H1 (cell line): Measurements from ENCODE around the gene PHLDA3. TPM values are rescaled to one million over a fixed set of nuclear protein-coding genes. Genes with fewer than 3 reads are reported as not detected.

ENCODE experiments used
- CTCF ChIA-PET: fragments of 300-600 bp; sonication (Branson Sonifier 250); formaldehyde crosslinking; loops from one replicate; lab custom pipeline; 2021; ENCODE audit not compliant: partially characterized antibody; lab: Charles Lee
- POLR2A ChIA-PET: fragments of 300-600 bp; sonication (Branson Sonifier 250); formaldehyde crosslinking; loops from one replicate; lab custom pipeline; 2021; ENCODE audit warnings: inconsistent platforms; ENCODE audit not compliant: partially characterized antibody; lab: Charles Lee
- DNase-seq, 2 experiments: peaks; one replicate each; pipeline versions ENCODE4 v3.0.0 to v3.0.0-alpha.2; 2010 to 2022; ENCODE audit warnings: low spot score in 2 of 2, low read depth in 1 of 2, mixed read lengths in 1 of 2
- FAIRE-seq: peaks from 2 replicates; lab custom pipeline; 2011; peaks lifted over from hg19 to GRCh38; lab: Jason Lieb, UNC
- H2AFZ ChIP-seq: 2 replicates; pipeline ENCODE4 v1.8.1; 2012; ENCODE audit warnings: low read length, inconsistent platforms
- H2AK5ac ChIP-seq: 2 replicates; pipeline ENCODE4 v1.6.1; 2013; ENCODE audit warnings: low read depth, low read length
- H2BK120ac ChIP-seq: replicated peaks from 2 replicates; pipeline ENCODE3; 2013; ENCODE audit warnings: low read depth, low read length, inconsistent platforms
- H2BK12ac ChIP-seq: 2 replicates; pipeline ENCODE4 v1.6.1; 2013; ENCODE audit warnings: low read depth, low read length
- H2BK15ac ChIP-seq: 2 replicates; pipeline ENCODE4 v1.6.1; 2013; ENCODE audit warnings: low read length
- H2BK20ac ChIP-seq: 2 replicates; pipeline ENCODE4 v1.6.1; 2013; ENCODE audit warnings: low read length
- H2BK5ac ChIP-seq: 2 replicates; pipeline ENCODE4 v1.6.1; 2013; ENCODE audit warnings: low read depth, low read length
- H3K14ac ChIP-seq: 2 replicates; pipeline ENCODE4 v1.6.1; 2013; ENCODE audit warnings: inconsistent platforms; ENCODE audit not compliant: insufficient read length
- H3K18ac ChIP-seq: 2 replicates; pipeline ENCODE4 v1.6.1; 2013; ENCODE audit warnings: low read length; ENCODE audit errors: extremely low read depth
- H3K23ac ChIP-seq: 2 replicates; pipeline ENCODE4 v1.6.1; 2013; ENCODE audit warnings: inconsistent platforms; ENCODE audit not compliant: insufficient read length
- H3K23me2 ChIP-seq: 2 replicates; pipeline ENCODE4 v1.6.1; 2013; ENCODE audit warnings: low read depth, low read length
- H3K27ac ChIP-seq: 2 replicates; pipeline ENCODE4 v1.6.1; 2011; ENCODE audit warnings: low read depth, low read length, inconsistent platforms
- H3K27me3 ChIP-seq, 4 experiments: replicated peaks in 1 of 4; 1 replicate in 1 of 4; 2 replicates in 3 of 4; pipeline versions ENCODE4 v1.6.1 to v1.8.1; 2011 to 2013; ENCODE audit warnings: low read length in 3 of 4, mild to moderate bottlenecking in 3 of 4, inconsistent platforms in 2 of 4, mixed read lengths in 2 of 4, moderate library complexity in 1 of 4; ENCODE audit not compliant: control insufficient read depth in 3 of 4, insufficient read depth in 3 of 4; ENCODE audit errors: extremely low read depth in 1 of 4
- H3K36me3 ChIP-seq, 4 experiments: 2 replicates each; pipeline versions ENCODE4 v1.6.1 to v1.8.1; 2011 to 2013; ENCODE audit warnings: mild to moderate bottlenecking in 4 of 4, low read length in 3 of 4, moderate library complexity in 2 of 4, control low read depth in 1 of 4, inconsistent platforms in 1 of 4; ENCODE audit not compliant: insufficient read depth in 4 of 4, control insufficient read depth in 2 of 4
- H3K4ac ChIP-seq: replicated peaks from 2 replicates; pipeline ENCODE3; 2013; ENCODE audit warnings: low read length, low read depth, mixed read lengths, inconsistent platforms; ENCODE audit not compliant: insufficient read length
- H3K4me1 ChIP-seq, 4 experiments: replicated peaks in 1 of 4; 1 replicate in 1 of 4; 2 replicates in 3 of 4; pipeline versions ENCODE4 v1.6.1 to v1.8.1; 2011 to 2013; ENCODE audit warnings: low read length in 3 of 4, inconsistent platforms in 2 of 4, mixed read lengths in 1 of 4; ENCODE audit not compliant: insufficient read depth in 4 of 4, control insufficient read depth in 3 of 4
- H3K4me2 ChIP-seq, 2 experiments: 2 replicates each; pipeline versions ENCODE4 v1.6.1 to v1.8.1; 2011 to 2013; ENCODE audit warnings: low read depth in 2 of 2, low read length in 2 of 2, control low read depth in 1 of 2, inconsistent platforms in 1 of 2, mild to moderate bottlenecking in 1 of 2; ENCODE audit not compliant: insufficient read depth in 1 of 2
- H3K4me3 ChIP-seq, 4 experiments: fragments of 200-600, 300-600 bp in 1 of 4; sonication (generic), shearing (Covaris generic), sonication (Bioruptor Twin) in 1 of 4; 2 replicates each; pipeline versions ENCODE4 v1.5.1 to v1.8.1; 2011 to 2016; ENCODE audit warnings: low read length in 4 of 4, low read depth in 3 of 4, control low read depth in 2 of 4, inconsistent platforms in 2 of 4, mild to moderate bottlenecking in 2 of 4, mixed read lengths in 1 of 4, moderate library complexity in 1 of 4; ENCODE audit not compliant: insufficient read depth in 2 of 4; ENCODE audit errors: extremely low read depth in 1 of 4
- H3K56ac ChIP-seq: replicated peaks from 2 replicates; pipeline ENCODE3; 2013; ENCODE audit warnings: low read depth, mild to moderate bottlenecking, mixed read lengths, low read length, inconsistent platforms; ENCODE audit not compliant: insufficient read length
- H3K79me1 ChIP-seq: 2 replicates; pipeline ENCODE4 v1.6.1; 2013; ENCODE audit warnings: low read depth, low read length, control low read depth
- H3K79me2 ChIP-seq, 2 experiments: 2 replicates each; pipeline versions ENCODE4 v1.6.1 to v1.8.1; 2012 to 2013; ENCODE audit warnings: low read length in 2 of 2, mild to moderate bottlenecking in 2 of 2, inconsistent platforms in 1 of 2; ENCODE audit not compliant: insufficient read depth in 2 of 2, control insufficient read depth in 1 of 2
- H3K9ac ChIP-seq, 4 experiments: replicated peaks in 1 of 4; 1 replicate in 1 of 4; 2 replicates in 3 of 4; pipeline versions ENCODE4 v1.6.1 to v1.8.1; 2011 to 2013; ENCODE audit warnings: low read depth in 3 of 4, low read length in 3 of 4, control low read depth in 2 of 4, mild to moderate bottlenecking in 2 of 4, moderate library complexity in 2 of 4, inconsistent platforms in 1 of 4; ENCODE audit errors: extremely low read depth in 1 of 4
- H3K9me3 ChIP-seq, 2 experiments: 2 replicates each; pipeline versions ENCODE4 v1.6.1 to v1.8.1; 2012 to 2013; ENCODE audit warnings: mild to moderate bottlenecking in 2 of 2, moderate library complexity in 2 of 2, control low read depth in 1 of 2, inconsistent platforms in 1 of 2, low read depth in 1 of 2, low read length in 1 of 2, mixed read lengths in 1 of 2; ENCODE audit not compliant: insufficient read depth in 2 of 2
- H4K20me1 ChIP-seq, 2 experiments: replicated peaks in 1 of 2; 2 replicates each; pipeline versions ENCODE3 to v1.8.1; 2011 to 2013; ENCODE audit warnings: inconsistent platforms in 2 of 2, low read length in 2 of 2, mild to moderate bottlenecking in 1 of 2; ENCODE audit not compliant: insufficient read depth in 2 of 2, control insufficient read depth in 1 of 2
- H4K5ac ChIP-seq: 2 replicates; pipeline ENCODE4 v1.6.1; 2013; ENCODE audit warnings: low read length, low read depth, mixed read lengths, inconsistent platforms; ENCODE audit not compliant: insufficient read length
- H4K8ac ChIP-seq: 2 replicates; pipeline ENCODE4 v1.8.0; 2013; ENCODE audit warnings: mild to moderate bottlenecking, moderate library complexity, low read length, inconsistent platforms; ENCODE audit not compliant: insufficient read depth; ENCODE audit errors: extremely low read depth
- H4K91ac ChIP-seq: replicated peaks from 2 replicates; pipeline ENCODE3; 2013; ENCODE audit warnings: low read length, mixed read lengths, inconsistent platforms; ENCODE audit not compliant: insufficient read length
- EZH2 ChIP-seq: fragments of 200-600 bp; sonication (generic); IDR thresholded peaks from 2 replicates; pipeline ENCODE4 v1.7.1; 2012; ENCODE audit warnings: low read depth, mild to moderate bottlenecking, moderate library complexity, low read length, inconsistent platforms; ENCODE audit not compliant: severe bottlenecking
- NANOG ChIP-seq: IDR thresholded peaks from 2 replicates; pipeline ENCODE4 v1.6.1; 2011; ENCODE audit warnings: low read length, low read depth, mild to moderate bottlenecking, inconsistent platforms; ENCODE audit not compliant: insufficient read depth, poor library complexity, severe bottlenecking
- SP2 ChIP-seq: IDR thresholded peaks from 2 replicates; pipeline ENCODE4 v1.6.1; 2012; ENCODE audit warnings: mild to moderate bottlenecking, low read length, inconsistent platforms
- TAF1 ChIP-seq: IDR thresholded peaks from 2 replicates; pipeline ENCODE4 v1.6.1; 2011; ENCODE audit warnings: mild to moderate bottlenecking, low read depth, low read length
- TBP ChIP-seq: IDR thresholded peaks from 2 replicates; pipeline ENCODE4 v1.6.1; 2011; ENCODE audit warnings: low read depth, low read length, improper control_type of control experiment
- WGBS, 2 experiments: shearing (Covaris generic) in 1 of 2; methylation state at CpG; one replicate each; pipeline versions ENCODE4 v1.1.6 to v1.1.7; 2013 to 2015; ENCODE audit warnings: low lambda C conversion rate in 2 of 2, mixed read lengths in 2 of 2, inconsistent platforms in 1 of 2, low coverage in 1 of 2, missing lambda C conversion rate in 1 of 2; ENCODE audit not compliant: insufficient replicate concordance in 2 of 2, insufficient coverage in 1 of 2, insufficient read length in 1 of 2; ENCODE audit errors: extremely low coverage in 1 of 2, missing lambda C conversion rate in 1 of 2; 5-methylcytosine and 5-hydroxymethylcytosine counted together
- polyA plus RNA-seq, 7 experiments: library from polyadenylated mRNA; depleted of rRNA in 3 of 7; stranded (reverse) in 5 of 7; unstranded in 2 of 7; fragments of >200 nt in 5 of 7; fragments of 200-250 nt in 2 of 7; gene quantifications; 1 replicate in 5 of 7; 2 replicates in 1 of 7; 4 replicates in 1 of 7; pipeline versions ENCODE4 v1.2.1 to v1.2.3, GENCODE V29; 2011 to 2013; ENCODE audit warnings: missing spikeins in 2 of 7, mixed read lengths in 2 of 7
- total RNA-seq: library from RNA; stranded (reverse); fragmentation: NEBNext Ultra II Directional; extraction: Animal tissue kit (Norgen Biotek cat#: 25700); gene quantifications from 2 replicates; pipeline ENCODE4 v1.2.1, GENCODE V29; 2021
- TF ChIP-seq, protein P1 (sequence below): IDR thresholded peaks from 2 replicates; pipeline ENCODE4 v1.6.1; 2012; ENCODE audit warnings: low read length, inconsistent platforms
- TF ChIP-seq, protein P2 (sequence below): IDR thresholded peaks from 2 replicates; pipeline ENCODE4 v1.6.1; 2011; ENCODE audit warnings: low read length, improper control_type of control experiment

The PHLDA3 gene
- total and polyA plus RNA-seq, 2 of the 8 experiments (the other 6 are each of a cell fraction or from before 2014, with no cell fraction given) = 25.5 to 27.5 TPM

DNA sequence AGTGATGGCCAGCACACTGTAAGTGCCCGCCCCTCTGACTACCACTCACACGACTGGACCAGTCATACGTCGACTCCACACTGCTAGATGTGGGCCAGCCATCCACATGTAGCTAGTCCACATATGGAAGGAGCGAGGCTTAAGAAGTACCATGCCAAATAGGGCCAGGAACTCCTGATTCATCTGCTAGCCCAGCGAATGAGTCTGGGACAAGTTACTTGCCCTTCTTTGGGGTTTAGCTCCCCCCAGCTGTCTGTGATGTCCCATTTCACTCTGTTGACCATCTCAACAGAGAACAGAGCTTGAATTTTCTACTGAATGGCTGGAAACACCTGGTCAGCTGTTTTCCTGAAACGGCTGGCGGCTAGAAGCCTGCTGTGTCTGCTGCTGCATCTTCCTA is 32.2 kb upstream of the PHLDA3 start:
- no peak overlapping the region for H3K56ac ChIP-seq
- no peak for FAIRE-seq
- peaks cover 11 to 30% (median 23%) of the 10 kb centered on the region in 4 experiments for H3K4me1 ChIP-seq
- peak overlapping the region; percentile 24; the same call in 1 of the 2 replicates for H3K18ac ChIP-seq
- no peaks in the 10 kb centered on the region for H3K79me1 ChIP-seq
- H3K79me2 ChIP-seq = no peaks in the 10 kb centered on the region
- 92% methylated on average over 8 of the region's 8 CpGs; no CpG with 5 or more reads in 1 of the 2 experiments for WGBS, 2 experiments
- peak overlapping the region; percentile 48 for H2BK120ac ChIP-seq
- ChIA-PET CTCF (interaction anchor here (0.7 to 27.5 kb wide), 11 partner anchors 17 to 395 kb away, joined by 3 to 929 read pairs (median 4); partner anchors contain the start of gene NAV1), POLR2A (interaction anchor here (1.0 to 6.9 kb wide), 3 partner anchors 12 to 41 kb away, joined by 3 to 52 read pairs (median 15); no protein-coding TSS in a partner anchor)
- no peak overlapping the region for H4K8ac ChIP-seq
- no peak overlapping the region for H3K27ac ChIP-seq
- H3K23ac ChIP-seq = no peak overlapping the region
- DNase-seq = no peak
- no peak for TF ChIP-seq EZH2
- TF ChIP-seq TAF1 = no peak
- TF ChIP-seq NANOG = no peak
- TF ChIP-seq TBP = no peak
- TF ChIP-seq, protein P1, sequence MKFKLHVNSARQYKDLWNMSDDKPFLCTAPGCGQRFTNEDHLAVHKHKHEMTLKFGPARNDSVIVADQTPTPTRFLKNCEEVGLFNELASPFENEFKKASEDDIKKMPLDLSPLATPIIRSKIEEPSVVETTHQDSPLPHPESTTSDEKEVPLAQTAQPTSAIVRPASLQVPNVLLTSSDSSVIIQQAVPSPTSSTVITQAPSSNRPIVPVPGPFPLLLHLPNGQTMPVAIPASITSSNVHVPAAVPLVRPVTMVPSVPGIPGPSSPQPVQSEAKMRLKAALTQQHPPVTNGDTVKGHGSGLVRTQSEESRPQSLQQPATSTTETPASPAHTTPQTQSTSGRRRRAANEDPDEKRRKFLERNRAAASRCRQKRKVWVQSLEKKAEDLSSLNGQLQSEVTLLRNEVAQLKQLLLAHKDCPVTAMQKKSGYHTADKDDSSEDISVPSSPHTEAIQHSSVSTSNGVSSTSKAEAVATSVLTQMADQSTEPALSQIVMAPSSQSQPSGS = no peak
- TF ChIP-seq, protein P2, sequence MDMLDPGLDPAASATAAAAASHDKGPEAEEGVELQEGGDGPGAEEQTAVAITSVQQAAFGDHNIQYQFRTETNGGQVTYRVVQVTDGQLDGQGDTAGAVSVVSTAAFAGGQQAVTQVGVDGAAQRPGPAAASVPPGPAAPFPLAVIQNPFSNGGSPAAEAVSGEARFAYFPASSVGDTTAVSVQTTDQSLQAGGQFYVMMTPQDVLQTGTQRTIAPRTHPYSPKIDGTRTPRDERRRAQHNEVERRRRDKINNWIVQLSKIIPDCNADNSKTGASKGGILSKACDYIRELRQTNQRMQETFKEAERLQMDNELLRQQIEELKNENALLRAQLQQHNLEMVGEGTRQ = no peak
- TF ChIP-seq SP2 = no peak
- H3K14ac ChIP-seq = no peak overlapping the region
- no peak overlapping the region for H3K4me3 ChIP-seq
- H2BK20ac ChIP-seq = peak overlapping the region; percentile 62; the same call in 1 of the 2 replicates
- H3K9ac ChIP-seq = no peak overlapping the region
- no peak overlapping the region for H4K5ac ChIP-seq
- peaks cover 3% of the 10 kb centered on the region; the same call in 1 of the 2 replicates for H3K23me2 ChIP-seq
- no peak overlapping the region for H3K4ac ChIP-seq
- H3K4me2 ChIP-seq = no peak overlapping the region
- peak overlapping the region; percentile 98; the same call in 1 of the 2 replicates for H2BK12ac ChIP-seq
- no peaks in the 10 kb centered on the region for H4K20me1 ChIP-seq
- peak overlapping the region; percentile 32; the same call in 1 of the 2 replicates for H2AK5ac ChIP-seq
- no peaks in the 10 kb centered on the region for H3K36me3 ChIP-seq
- H2BK15ac ChIP-seq = 0 out of 2 replicates have a peak overlapping the region, but pooled peaks have one; percentile 0
- no peak overlapping the region for H2AFZ ChIP-seq
- 0 out of 2 replicates have a peak overlapping the region, but pooled peaks have one; percentile 53 for H2BK5ac ChIP-seq
- H3K9me3 ChIP-seq = no peaks in the 10 kb centered on the region
- H3K27me3 ChIP-seq = peaks cover 0 to 6% (median 3%) of the 10 kb centered on the region in 4 experiments; a peak in 6 of 7 replicates
- peak overlapping the region; percentile 47 for H4K91ac ChIP-seq
